ENCODE measurements around the gene ROR2. TPM values are rescaled to one million over a fixed set of nuclear protein-coding genes. Genes with fewer than 3 reads are reported as not detected.

The ROR2 gene
- total RNA-seq, 4 donors from 2014 or later, result 6.3 to 32.2 (median 15.1) TPM

DNA sequence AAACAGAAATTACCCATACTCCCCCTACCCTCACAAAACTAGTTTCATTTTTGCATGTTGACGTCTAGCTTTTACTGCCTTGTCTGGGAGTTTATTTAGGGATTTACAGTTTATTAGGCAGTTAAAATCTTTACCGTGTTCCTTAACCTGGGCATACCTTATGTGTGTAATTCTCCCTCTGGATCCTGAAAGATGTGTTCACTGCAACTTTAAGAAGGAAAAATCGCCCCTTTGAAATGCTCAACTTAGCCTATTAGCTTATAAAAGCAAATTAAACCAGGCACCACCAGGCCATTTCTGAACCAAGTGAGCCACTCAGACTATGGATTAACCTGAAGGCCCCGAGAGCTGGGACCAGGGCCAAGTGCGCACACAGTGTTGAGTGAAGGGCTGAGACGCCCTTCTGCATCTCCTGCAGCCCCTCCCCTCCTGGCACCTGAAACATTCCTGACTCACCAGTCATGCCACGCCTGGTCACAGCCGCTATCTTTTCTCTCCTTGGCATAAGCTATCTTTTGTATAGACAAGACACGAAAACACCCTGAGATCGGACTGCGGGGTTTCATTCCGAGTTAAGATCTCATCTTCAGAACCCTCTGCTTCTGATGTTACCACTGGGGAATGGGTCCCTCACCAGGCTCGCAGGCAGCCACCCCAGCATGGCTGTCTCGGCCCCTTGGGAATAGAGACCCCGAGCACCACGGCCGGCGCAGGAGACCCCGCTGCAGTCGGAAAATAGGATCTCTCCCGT lies 111.9 kb downstream of the ROR2 start:
- TF ChIP-seq, protein P1, sequence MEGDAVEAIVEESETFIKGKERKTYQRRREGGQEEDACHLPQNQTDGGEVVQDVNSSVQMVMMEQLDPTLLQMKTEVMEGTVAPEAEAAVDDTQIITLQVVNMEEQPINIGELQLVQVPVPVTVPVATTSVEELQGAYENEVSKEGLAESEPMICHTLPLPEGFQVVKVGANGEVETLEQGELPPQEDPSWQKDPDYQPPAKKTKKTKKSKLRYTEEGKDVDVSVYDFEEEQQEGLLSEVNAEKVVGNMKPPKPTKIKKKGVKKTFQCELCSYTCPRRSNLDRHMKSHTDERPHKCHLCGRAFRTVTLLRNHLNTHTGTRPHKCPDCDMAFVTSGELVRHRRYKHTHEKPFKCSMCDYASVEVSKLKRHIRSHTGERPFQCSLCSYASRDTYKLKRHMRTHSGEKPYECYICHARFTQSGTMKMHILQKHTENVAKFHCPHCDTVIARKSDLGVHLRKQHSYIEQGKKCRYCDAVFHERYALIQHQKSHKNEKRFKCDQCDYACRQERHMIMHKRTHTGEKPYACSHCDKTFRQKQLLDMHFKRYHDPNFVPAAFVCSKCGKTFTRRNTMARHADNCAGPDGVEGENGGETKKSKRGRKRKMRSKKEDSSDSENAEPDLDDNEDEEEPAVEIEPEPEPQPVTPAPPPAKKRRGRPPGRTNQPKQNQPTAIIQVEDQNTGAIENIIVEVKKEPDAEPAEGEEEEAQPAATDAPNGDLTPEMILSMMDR (IDR thresholded peaks at IDR 0.05), result no peak

DNA sequence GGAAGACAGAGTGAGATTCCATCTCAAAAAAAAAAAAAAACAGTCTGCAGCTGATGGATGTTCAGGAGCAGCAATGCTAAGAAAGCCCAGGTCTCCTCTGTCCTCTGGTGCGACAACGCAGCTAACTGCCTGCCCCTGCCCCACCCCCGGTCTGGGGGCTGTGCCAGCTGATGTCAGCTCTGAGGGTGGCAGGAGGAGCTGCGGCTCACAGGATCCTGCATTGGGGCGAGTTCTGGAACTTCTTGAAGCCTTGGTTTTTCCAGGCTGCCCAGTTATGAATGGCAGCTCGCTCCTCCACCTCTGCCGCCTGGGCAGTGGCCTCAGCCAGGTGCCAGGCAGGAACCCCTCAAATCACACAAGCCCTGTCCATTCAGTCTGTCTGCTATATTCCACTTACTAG lies 113.5 kb downstream of the ROR2 start:
- TF ChIP-seq, protein P1 (IDR thresholded peaks at IDR 0.05), result no peak
- ATAC-seq (ENCODE audit: low FRiP score), result no peak
- no peak for DNase-seq (ENCODE audit: low spot score)

More for the DNA sequence above, 111.9 kb downstream of the ROR2 start:
- peak; percentile 78 for ATAC-seq (ENCODE audit: low FRiP score)
- no peak for DNase-seq (ENCODE audit: low spot score)

DNA sequence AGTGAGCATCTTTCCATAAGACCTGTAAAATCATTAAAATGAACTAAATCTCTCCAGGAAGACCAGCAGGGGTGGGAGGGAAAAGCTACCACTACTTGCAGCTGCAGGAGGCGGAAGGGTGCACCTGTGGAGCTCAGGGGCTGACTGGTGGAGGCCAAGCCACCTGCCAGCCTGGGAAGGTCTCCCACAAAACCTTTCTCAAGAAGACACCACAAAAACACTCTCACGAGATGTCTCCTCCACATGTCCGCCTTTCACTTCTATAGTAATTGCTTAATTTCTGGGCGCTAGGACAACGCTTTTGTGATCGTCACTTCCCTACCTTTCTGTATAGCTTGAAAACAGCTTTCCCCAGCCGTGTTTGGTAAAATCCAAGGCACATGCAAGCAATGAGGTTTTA lies 114.4 kb downstream of the ROR2 start:
- TF ChIP-seq, protein P1 (IDR thresholded peaks at IDR 0.05), result no peak
- ATAC-seq (ENCODE audit: low FRiP score) (no peak), DNase-seq (ENCODE audit: low spot score) (no peak)

DNA sequence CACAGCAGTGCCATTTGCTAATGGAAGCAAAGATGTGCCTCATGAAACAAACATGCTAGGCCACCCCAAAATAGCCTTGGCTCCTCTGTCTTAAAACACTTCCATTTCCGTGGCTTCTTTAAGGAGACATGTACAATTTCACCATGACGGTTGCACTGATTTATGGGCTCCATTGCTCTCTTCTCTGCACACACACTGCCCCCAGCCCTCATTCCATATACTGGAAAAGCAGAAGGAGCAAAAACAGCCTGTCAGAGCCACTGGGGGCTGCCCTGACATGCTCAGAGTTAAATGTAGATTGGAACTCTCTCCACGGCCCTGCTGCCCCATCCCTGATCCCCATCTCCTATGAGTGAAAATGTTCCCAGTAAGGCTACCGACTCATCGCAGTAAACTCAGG lies 114.8 kb downstream of the ROR2 start:
- TF ChIP-seq, protein P1 (IDR thresholded peaks at IDR 0.05), result no peak
- DNase-seq (ENCODE audit: low spot score) (no peak), ATAC-seq (ENCODE audit: low FRiP score) (no peak)

DNA sequence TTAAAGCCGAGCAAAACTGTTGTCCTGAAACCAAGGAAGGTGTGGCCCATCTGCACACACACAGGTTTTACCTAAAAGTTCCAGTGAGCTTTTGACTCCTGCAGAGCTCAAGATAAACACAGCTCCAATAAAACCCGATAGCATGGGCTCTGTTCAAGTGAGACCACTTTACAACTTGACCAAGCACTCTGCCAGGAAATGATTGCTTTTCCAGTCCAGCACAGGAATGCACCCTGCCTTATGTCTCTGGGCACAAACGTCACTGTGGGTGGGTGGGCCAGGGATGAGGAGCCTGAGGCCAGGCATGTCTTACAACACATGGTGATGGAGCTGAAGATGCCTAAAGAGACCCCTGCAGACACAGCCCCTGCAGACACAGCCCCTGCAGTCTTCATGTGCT lies 115.3 kb downstream of the ROR2 start:
- DNase-seq (ENCODE audit: low spot score), result no peak
- TF ChIP-seq, protein P1 (IDR thresholded peaks at IDR 0.05), result no peak
- no peak for ATAC-seq (ENCODE audit: low FRiP score)

DNA sequence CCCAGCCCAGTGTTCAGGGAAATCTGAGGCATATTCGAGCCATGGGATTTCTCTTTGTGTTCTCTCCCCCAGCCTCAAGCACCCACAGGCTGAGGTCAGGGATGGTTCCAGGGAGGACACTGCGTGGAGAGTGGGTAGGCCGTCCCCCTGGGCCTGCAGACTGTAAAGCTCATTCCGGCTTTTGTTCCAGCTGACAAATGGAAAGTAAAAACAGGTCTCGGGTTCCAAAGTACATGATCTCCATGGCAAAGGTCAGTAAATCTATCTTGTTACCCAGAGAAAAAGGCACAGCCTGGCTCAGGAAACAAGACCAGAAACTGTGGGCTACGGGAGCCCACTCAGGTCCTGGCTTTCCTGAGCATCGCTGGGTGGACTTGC lies 116.2 kb downstream of the ROR2 start:
- DNase-seq (ENCODE audit: low spot score) (no peak), ATAC-seq (ENCODE audit: low FRiP score) (no peak)
- TF ChIP-seq, protein P1 (IDR thresholded peaks at IDR 0.05), result no peak

Data from omental fat pad (tissue), 4 donors.